H9 (cell line): ENCODE measurements around the gene IL1RAPL1. TPM values are rescaled to one million over a fixed set of nuclear protein-coding genes. Genes with fewer than 3 reads are reported as not detected.

Experiments used
- DNase-seq: peaks from one replicate; pipeline ENCODE4 v3.0.0-alpha.2; 2017
- H2AFZ ChIP-seq: one replicate; pipeline ENCODE4 v1.6.1; 2013; ENCODE audit warnings: mild to moderate bottlenecking, low read length, control low read depth, moderate library complexity
- H2AK5ac ChIP-seq: 2 replicates; pipeline ENCODE4 v1.6.1; 2013; ENCODE audit warnings: low read length, control low read depth, mixed read lengths; ENCODE audit not compliant: insufficient read length
- H2BK120ac ChIP-seq: one replicate; pipeline ENCODE4 v1.6.1; 2013; ENCODE audit warnings: low read depth, mild to moderate bottlenecking, low read length, control low read depth, inconsistent platforms; ENCODE audit not compliant: poor library complexity, severe bottlenecking
- H2BK12ac ChIP-seq: 2 replicates; pipeline ENCODE4 v1.6.1; 2013; ENCODE audit warnings: low read length, control low read depth, mixed read lengths, low read depth; ENCODE audit not compliant: insufficient read length
- H2BK15ac ChIP-seq: 2 replicates; pipeline ENCODE4 v1.6.1; 2013; ENCODE audit warnings: low read depth, low read length, control low read depth
- H2BK20ac ChIP-seq: one replicate; pipeline ENCODE4 v1.6.1; 2013; ENCODE audit warnings: low read depth, mild to moderate bottlenecking, low read length, control low read depth, inconsistent platforms; ENCODE audit not compliant: poor library complexity, severe bottlenecking
- H2BK5ac ChIP-seq: 2 replicates; pipeline ENCODE4 v1.6.1; 2013; ENCODE audit warnings: low read length, control low read depth, mixed read lengths; ENCODE audit not compliant: insufficient read length
- H3K14ac ChIP-seq: 2 replicates; pipeline ENCODE4 v1.6.1; 2013; ENCODE audit warnings: low read length, control low read depth; ENCODE audit not compliant: insufficient read depth
- H3K18ac ChIP-seq: 2 replicates; pipeline ENCODE4 v1.6.1; 2013; ENCODE audit warnings: low read depth, mild to moderate bottlenecking, mixed read lengths, low read length, control low read depth; ENCODE audit not compliant: insufficient read length
- H3K23ac ChIP-seq: 2 replicates; pipeline ENCODE4 v1.6.1; 2013; ENCODE audit warnings: low read length, control low read depth, mixed read lengths, low read depth; ENCODE audit not compliant: insufficient read length
- H3K23me2 ChIP-seq: 2 replicates; pipeline ENCODE4 v1.6.1; 2013; ENCODE audit warnings: low read depth, mild to moderate bottlenecking, mixed read lengths, low read length, control low read depth; ENCODE audit not compliant: insufficient read length, poor library complexity, severe bottlenecking
- H3K27ac ChIP-seq: 2 replicates; pipeline ENCODE4 v1.5.1; 2013; ENCODE audit warnings: low read length, control low read depth, mixed read lengths, low read depth; ENCODE audit not compliant: insufficient read length
- H3K27me3 ChIP-seq: 2 replicates; pipeline ENCODE4 v1.6.1; 2013; ENCODE audit warnings: low read length, control low read depth, inconsistent platforms; ENCODE audit not compliant: insufficient read depth
- H3K4ac ChIP-seq: 2 replicates; pipeline ENCODE4 v1.6.1; 2013; ENCODE audit warnings: low read depth, mild to moderate bottlenecking, control low read depth, inconsistent platforms, low read length, moderate library complexity
- H3K4me1 ChIP-seq: 2 replicates; pipeline ENCODE4 v1.6.1; 2013; ENCODE audit warnings: low read length, control low read depth, inconsistent platforms; ENCODE audit not compliant: insufficient read depth
- H3K4me2 ChIP-seq: 2 replicates; pipeline ENCODE4 v1.6.1; 2013; ENCODE audit warnings: low read length, control low read depth, mixed read lengths; ENCODE audit not compliant: insufficient read length, insufficient read depth
- H3K56ac ChIP-seq: 2 replicates; pipeline ENCODE4 v1.6.1; 2013; ENCODE audit warnings: low read depth, mild to moderate bottlenecking, mixed read lengths, low read length, control low read depth; ENCODE audit not compliant: insufficient read length
- H3K79me1 ChIP-seq: 2 replicates; pipeline ENCODE4 v1.6.1; 2013; ENCODE audit warnings: low read depth, mild to moderate bottlenecking, moderate library complexity, low read length, control low read depth, inconsistent platforms; ENCODE audit not compliant: insufficient read depth, poor library complexity, severe bottlenecking
- H3K79me2 ChIP-seq: 2 replicates; pipeline ENCODE4 v1.6.1; 2013; ENCODE audit warnings: low read length, control low read depth, inconsistent platforms; ENCODE audit not compliant: insufficient read depth
- H3K9ac ChIP-seq: 2 replicates; pipeline ENCODE4 v1.6.1; 2013; ENCODE audit warnings: low read length, control low read depth, mixed read lengths; ENCODE audit not compliant: insufficient read length; ENCODE audit errors: extremely low read depth
- H3K9me3 ChIP-seq: one replicate; pipeline ENCODE4 v1.6.1; 2013; ENCODE audit warnings: low read depth, low read length, inconsistent platforms; ENCODE audit not compliant: control insufficient read depth
- H3T11ph ChIP-seq: one replicate; pipeline ENCODE4 v1.6.1; 2013; ENCODE audit warnings: mild to moderate bottlenecking, low read length, control low read depth, inconsistent platforms
- H4K20me1 ChIP-seq: one replicate; pipeline ENCODE4 v1.6.1; 2013; ENCODE audit not compliant: control insufficient read depth, insufficient read length, insufficient read depth
- H4K5ac ChIP-seq: 2 replicates; pipeline ENCODE4 v1.6.1; 2013; ENCODE audit warnings: low read depth, mild to moderate bottlenecking, mixed read lengths, low read length, control low read depth; ENCODE audit not compliant: insufficient read length
- H4K8ac ChIP-seq: replicated peaks from 2 replicates; pipeline ENCODE4 v1.6.1; 2013; ENCODE audit warnings: low read length, control low read depth, mixed read lengths, low read depth; ENCODE audit not compliant: insufficient read length
- H4K91ac ChIP-seq: 2 replicates; pipeline ENCODE4 v1.6.1; 2013; ENCODE audit warnings: low read depth, mild to moderate bottlenecking, moderate library complexity, mixed read lengths, low read length, control low read depth; ENCODE audit not compliant: insufficient read length
- H3K27ac Mint-ChIP-seq, 3 experiments: 2 replicates in 2 of 3; 3 replicates in 1 of 3; pipeline ENCODE4 v1.8.0; 2020 to 2021; ENCODE audit warnings: mixed read lengths in 3 of 3, mild to moderate bottlenecking in 1 of 3, moderate library complexity in 1 of 3
- H3K27me3 Mint-ChIP-seq: 2 replicates; pipeline ENCODE4 v1.8.0; 2021; ENCODE audit warnings: low read depth, mild to moderate bottlenecking, moderate library complexity, mixed read lengths
- H3K36me3 Mint-ChIP-seq, 3 experiments: 2 replicates in 2 of 3; 3 replicates in 1 of 3; pipeline ENCODE4 v1.8.0; 2020 to 2021; ENCODE audit warnings: low read depth in 3 of 3, mixed read lengths in 3 of 3; ENCODE audit not compliant: insufficient read depth in 1 of 3
- H3K4me1 Mint-ChIP-seq, 2 experiments: 2 replicates each; pipeline ENCODE4 v1.8.0; 2020; ENCODE audit warnings: mixed read lengths in 2 of 2
- H3K4me3 Mint-ChIP-seq, 2 experiments: 2 replicates in 1 of 2; 3 replicates in 1 of 2; pipeline ENCODE4 v1.8.0; 2020 to 2021; ENCODE audit warnings: mild to moderate bottlenecking in 2 of 2, mixed read lengths in 2 of 2, moderate library complexity in 1 of 2
- H3K9me3 Mint-ChIP-seq, 2 experiments: 2 replicates in 1 of 2; 3 replicates in 1 of 2; pipeline ENCODE4 v1.8.0; 2020; ENCODE audit warnings: mild to moderate bottlenecking in 2 of 2, mixed read lengths in 2 of 2, moderate library complexity in 1 of 2
- WGBS: extraction: QIAGEN DNeasy Blood & Tissue Kit; methylation state at CpG from one replicate; pipeline ENCODE4 v1.1.7; 2013; ENCODE audit warnings: missing lambda C conversion rate, low lambda C conversion rate, mixed read lengths; ENCODE audit not compliant: insufficient read length; ENCODE audit errors: extremely low coverage; 5-methylcytosine and 5-hydroxymethylcytosine counted together
- total RNA-seq: library from RNA; stranded (reverse); gene quantifications from 2 replicates; pipeline ENCODE4 v1.2.1, GENCODE V29; 2021
- TF ChIP-seq, protein P1 (sequence below): fragments of 200-600 bp; sonication (generic); conservative IDR thresholded peaks from 3 replicates; pipeline ENCODE4 v1.8.0; 2021; ENCODE audit warnings: antibody characterized with exemption, mild to moderate bottlenecking

IL1RAPL1 gene
- total RNA-seq, 1 experiment from 2014 or later, result 0.31 TPM

DNA sequence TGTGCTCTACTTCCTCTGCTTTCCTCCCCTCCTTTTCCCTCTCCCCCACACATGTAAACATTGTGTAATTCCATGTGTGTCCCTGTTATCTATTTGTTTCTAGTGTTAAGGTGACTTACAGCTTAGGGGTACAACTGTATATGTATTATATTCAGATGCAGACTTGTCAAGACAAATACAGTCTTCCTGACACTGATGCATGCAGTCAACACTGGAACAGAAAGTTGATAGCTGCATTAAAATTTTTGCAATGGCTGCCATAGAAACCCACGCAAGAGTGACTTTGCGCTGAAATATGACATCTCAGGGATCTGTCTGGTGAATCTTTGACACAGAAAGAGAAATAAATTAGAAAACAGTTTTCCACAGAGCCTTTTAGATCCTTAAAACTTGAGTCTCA lies 656.7 kb downstream of the IL1RAPL1 start:
- WGBS, result no CpG with 5 or more reads among the region's 2 CpGs
- Histone ChIP-seq H3K79me1 (no peaks in the 10 kb centered on the region), H3K4ac (no peak overlapping the region), H3K27ac (no peak overlapping the region), H3K23ac (no peak overlapping the region), H2BK15ac (no peak overlapping the region), H2BK5ac (no peak overlapping the region), H3K4me2 (no peak overlapping the region), H2AK5ac (no peak overlapping the region), H2BK120ac (no peak overlapping the region), H3K9me3 (no peaks in the 10 kb centered on the region), H3K4me1 (no peaks in the 10 kb centered on the region), H4K91ac (no peak overlapping the region), H4K5ac (no peak overlapping the region), H3K27me3 (no peaks in the 10 kb centered on the region), H3K18ac (no peak overlapping the region), H3T11ph (no peak overlapping the region), H4K20me1 (no peaks in the 10 kb centered on the region), H2AFZ (no peak overlapping the region), H3K23me2 (no peaks in the 10 kb centered on the region), H3K14ac (no peak overlapping the region), H2BK12ac (no peak overlapping the region), H3K56ac (no peak overlapping the region), H4K8ac (no peak overlapping the region), H3K9ac (no peak overlapping the region), H2BK20ac (no peak overlapping the region), H3K79me2 (no peaks in the 10 kb centered on the region)
- H3K4me1 Mint-ChIP-seq, result peaks cover 17 to 23% of the 10 kb centered on the region in 2 experiments
- H3K36me3 Mint-ChIP-seq, result no peaks in the 10 kb centered on the region; a peak in 1 of 7 replicates
- TF ChIP-seq, protein P1, sequence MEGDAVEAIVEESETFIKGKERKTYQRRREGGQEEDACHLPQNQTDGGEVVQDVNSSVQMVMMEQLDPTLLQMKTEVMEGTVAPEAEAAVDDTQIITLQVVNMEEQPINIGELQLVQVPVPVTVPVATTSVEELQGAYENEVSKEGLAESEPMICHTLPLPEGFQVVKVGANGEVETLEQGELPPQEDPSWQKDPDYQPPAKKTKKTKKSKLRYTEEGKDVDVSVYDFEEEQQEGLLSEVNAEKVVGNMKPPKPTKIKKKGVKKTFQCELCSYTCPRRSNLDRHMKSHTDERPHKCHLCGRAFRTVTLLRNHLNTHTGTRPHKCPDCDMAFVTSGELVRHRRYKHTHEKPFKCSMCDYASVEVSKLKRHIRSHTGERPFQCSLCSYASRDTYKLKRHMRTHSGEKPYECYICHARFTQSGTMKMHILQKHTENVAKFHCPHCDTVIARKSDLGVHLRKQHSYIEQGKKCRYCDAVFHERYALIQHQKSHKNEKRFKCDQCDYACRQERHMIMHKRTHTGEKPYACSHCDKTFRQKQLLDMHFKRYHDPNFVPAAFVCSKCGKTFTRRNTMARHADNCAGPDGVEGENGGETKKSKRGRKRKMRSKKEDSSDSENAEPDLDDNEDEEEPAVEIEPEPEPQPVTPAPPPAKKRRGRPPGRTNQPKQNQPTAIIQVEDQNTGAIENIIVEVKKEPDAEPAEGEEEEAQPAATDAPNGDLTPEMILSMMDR, result no peak
- no peak for DNase-seq
- H3K27me3 Mint-ChIP-seq, result peaks cover 49% of the 10 kb centered on the region
- no peak overlapping the region for H3K27ac Mint-ChIP-seq
- peaks cover 5 to 54% of the 10 kb centered on the region in 2 experiments; a peak in 4 of 5 replicates for H3K9me3 Mint-ChIP-seq
- H3K4me3 Mint-ChIP-seq, result no peak overlapping the region
